HG03139 (cell line): ENCODE data around the gene UGT3A1.

Source experiments
- ATAC-seq: cut with Tn5 transposase; IDR thresholded peaks from one replicate; pipeline ENCODE4 v1.9.1; 2021; ENCODE audit not compliant: unreplicated experiment

Gene UGT3A1

GRCh38 chr5:35908814-35909213 lies 82.4 kb downstream of the UGT3A1 start:
- ATAC-seq = no peak

DNA sequence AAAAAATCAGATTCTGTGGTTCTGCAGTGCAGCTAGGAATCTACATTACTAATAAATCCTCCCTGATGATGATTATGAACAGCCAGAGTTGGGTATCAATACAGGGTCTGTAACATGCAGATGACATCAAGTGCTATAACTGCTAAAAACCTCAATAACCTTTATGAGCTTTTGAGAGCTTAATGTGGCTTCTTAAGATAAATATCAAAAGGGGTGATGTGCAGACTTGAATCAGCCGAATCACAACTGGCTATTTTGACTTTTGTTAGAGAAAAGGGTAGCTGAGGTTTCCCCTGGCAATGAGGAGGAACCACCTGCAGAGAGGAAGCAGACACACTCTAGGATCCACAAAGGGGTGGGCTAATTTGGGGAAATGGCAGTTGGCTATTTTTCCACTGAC lies 83.0 kb downstream of the UGT3A1 start:
- ATAC-seq = no peak

- ATAC-seq = no peak
These were observed 86.6 kb downstream of the UGT3A1 start for GRCh38 chr5:35904443-35905132.

DNA sequence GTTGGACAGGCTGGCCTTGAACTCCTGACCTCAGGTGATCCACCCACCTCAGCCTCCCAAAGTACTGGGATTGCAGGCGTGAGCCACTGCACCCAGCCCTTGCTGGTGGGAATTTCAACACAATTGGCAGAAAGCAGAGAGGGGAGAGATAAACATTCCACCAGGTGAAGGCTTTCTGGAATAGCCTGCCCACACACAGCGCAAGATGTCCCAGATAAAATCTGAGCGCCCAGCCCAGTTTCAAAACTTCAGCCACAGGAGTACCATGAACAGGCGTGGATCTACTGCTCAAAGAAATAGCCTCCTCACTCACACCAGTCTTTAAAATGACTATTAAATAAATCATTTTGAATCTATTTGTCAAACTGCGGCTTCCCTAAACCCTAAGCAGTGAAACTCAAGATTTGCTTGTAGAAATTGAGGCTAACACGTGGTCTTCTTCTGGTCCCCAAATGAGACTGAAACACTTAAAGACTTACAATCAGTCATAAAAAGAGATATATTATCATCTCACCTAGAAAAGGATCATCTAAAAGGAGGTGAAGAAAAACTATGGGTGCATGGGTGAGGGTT lies 87.5 kb downstream of the UGT3A1 start:
- no peak for ATAC-seq

DNA sequence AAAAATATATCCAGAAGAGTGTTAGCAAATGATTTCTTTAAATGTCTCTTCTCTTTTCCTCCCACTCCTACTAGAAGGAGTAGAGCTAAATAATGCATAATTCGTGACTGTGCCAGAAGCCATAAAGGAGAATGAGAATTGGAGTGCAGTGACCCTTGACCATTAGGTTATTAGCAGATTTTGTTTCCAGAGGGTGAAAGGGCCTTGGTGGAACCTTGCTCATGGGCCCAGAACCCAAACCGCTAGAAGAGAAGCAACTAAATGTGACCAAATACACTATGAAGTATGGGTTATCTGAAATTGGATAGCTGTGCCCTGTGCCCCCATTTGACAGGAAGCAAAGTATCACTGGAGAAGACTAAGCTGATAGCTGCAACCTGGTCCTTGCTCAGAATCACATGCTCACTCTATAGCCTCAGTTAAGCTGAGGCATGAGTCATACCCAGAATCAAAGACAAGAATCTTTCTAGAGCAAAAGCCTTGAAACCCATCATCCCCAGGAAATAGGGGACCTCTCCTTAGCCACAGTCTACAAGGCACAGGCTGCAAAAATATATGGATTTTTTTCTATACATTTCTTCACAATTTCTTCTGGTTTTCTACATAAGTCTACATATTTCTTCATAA lies 89.0 kb downstream of the UGT3A1 start:
- no peak for ATAC-seq
